ENCODE measurements around the gene AP3S2. TPM values are rescaled to one million over a fixed set of nuclear protein-coding genes. Genes with fewer than 3 reads are reported as not detected.

AP3S2 gene
- total and polyA plus RNA-seq, 2 of the 8 experiments (the other 6 are each of a cell fraction or from before 2014, with no cell fraction given), result 19.2 to 45.4 TPM

GRCh38 chr15:89928421-89928820, 34.6 kb upstream of the AP3S2 start:
- Histone ChIP-seq H3K18ac (ENCODE audit: extremely low read depth, low read length) (no peak overlapping the region), H3K79me1 (ENCODE audit: low read depth, low read length) (no peaks in the 10 kb centered on the region), H2BK20ac (ENCODE audit: low read length) (no peak overlapping the region), H3K14ac (ENCODE audit: insufficient read length) (no peak overlapping the region), H3K56ac (replicated peaks; ENCODE audit: insufficient read length, low read depth, low read length) (no peak overlapping the region), H2BK5ac (ENCODE audit: low read depth, low read length) (no peak overlapping the region), H2AFZ (ENCODE audit: low read length) (no peak overlapping the region), H4K5ac (ENCODE audit: insufficient read length, low read depth, low read length) (no peak overlapping the region), H2BK15ac (ENCODE audit: low read length) (no peak overlapping the region), H3K27me3 (replicated peaks in 1 of 4; ENCODE audit: control insufficient read depth in 3 of 4, extremely low read depth in 1 of 4, insufficient read depth in 3 of 4, low read length in 3 of 4) (no peaks in the 10 kb centered on the region), H3K4me2 (ENCODE audit: insufficient read depth in 1 of 2, low read depth in 2 of 2, low read length in 2 of 2) (no peak overlapping the region), H4K20me1 (replicated peaks in 1 of 2; ENCODE audit: control insufficient read depth in 1 of 2, insufficient read depth in 2 of 2, low read length in 2 of 2) (no peaks in the 10 kb centered on the region), H3K4ac (replicated peaks; ENCODE audit: insufficient read length, low read depth, low read length) (no peak overlapping the region), H3K36me3 (ENCODE audit: control insufficient read depth in 2 of 4, insufficient read depth in 4 of 4, low read length in 3 of 4) (no peaks in the 10 kb centered on the region), H3K23me2 (ENCODE audit: low read depth, low read length) (no peaks in the 10 kb centered on the region), H3K4me1 (replicated peaks in 1 of 4; ENCODE audit: control insufficient read depth in 3 of 4, insufficient read depth in 4 of 4, low read length in 3 of 4) (no peaks in the 10 kb centered on the region), H3K79me2 (ENCODE audit: control insufficient read depth in 1 of 2, insufficient read depth in 2 of 2, low read length in 2 of 2) (no peaks in the 10 kb centered on the region), H2AK5ac (ENCODE audit: low read depth, low read length) (no peak overlapping the region), H2BK12ac (ENCODE audit: low read depth, low read length) (no peak overlapping the region), H3K9ac (replicated peaks in 1 of 4; ENCODE audit: extremely low read depth in 1 of 4, low read depth in 3 of 4, low read length in 3 of 4) (no peak overlapping the region), H3K23ac (ENCODE audit: insufficient read length) (no peak overlapping the region), H3K27ac (ENCODE audit: low read depth, low read length) (no peak overlapping the region), H4K91ac (replicated peaks; ENCODE audit: insufficient read length, low read length) (no peak overlapping the region), H4K8ac (ENCODE audit: extremely low read depth, insufficient read depth, low read length) (no peak overlapping the region), H3K9me3 (ENCODE audit: insufficient read depth in 2 of 2, low read depth in 1 of 2, low read length in 1 of 2) (no peaks in the 10 kb centered on the region), H3K4me3 (ENCODE audit: extremely low read depth in 1 of 4, insufficient read depth in 2 of 4, low read depth in 3 of 4, low read length in 4 of 4) (no peak overlapping the region), H2BK120ac (replicated peaks; ENCODE audit: low read depth, low read length) (no peak overlapping the region)
- ChIA-PET CTCF (ENCODE audit: partially characterized antibody) (interaction anchor here (0.9 kb wide), 1 partner anchor 44 kb away, joined by 3 read pairs; no protein-coding TSS in a partner anchor), POLR2A (ENCODE audit: partially characterized antibody) (no interaction called here)
- TF ChIP-seq SAP30 (IDR thresholded peaks at IDR 0.05; ENCODE audit: insufficient read depth, insufficient replicate concordance, low read length), result no peak
- TF ChIP-seq USF2 (IDR thresholded peaks at IDR 0.05; ENCODE audit: low read length), result no peak
- no peak for TF ChIP-seq CHD2 (IDR thresholded peaks at IDR 0.05; ENCODE audit: low read length)
- no peak for TF ChIP-seq YY1 (IDR thresholded peaks at IDR 0.05; ENCODE audit: low read depth, low read length)
- no peak for TF ChIP-seq JUND (IDR thresholded peaks at IDR 0.05; ENCODE audit: low read length)
- TF ChIP-seq POLR2A (IDR thresholded peaks at IDR 0.05; ENCODE audit: control extremely low read depth in 1 of 2, low read depth in 2 of 2, low read length in 2 of 2), result no peak
- TF ChIP-seq BRCA1 (IDR thresholded peaks at IDR 0.05; ENCODE audit: low read depth, low read length), result no peak
- no peak for TF ChIP-seq SUZ12 (IDR thresholded peaks at IDR 0.05; ENCODE audit: low read length)
- TF ChIP-seq SIX5 (IDR thresholded peaks at IDR 0.05; ENCODE audit: low read depth, low read length), result no peak
- TF ChIP-seq RNF2 (IDR thresholded peaks at IDR 0.05; ENCODE audit: borderline replicate concordance, low read depth, low read length, missing control alignments, poor library complexity, severe bottlenecking), result no peak
- no peak for TF ChIP-seq SRF (IDR thresholded peaks at IDR 0.05; ENCODE audit: low read depth, low read length)
- TF ChIP-seq KDM4A (IDR thresholded peaks at IDR 0.05; ENCODE audit: low read depth, low read length, severe bottlenecking), result no peak
- no peak for TF ChIP-seq MAFK (IDR thresholded peaks at IDR 0.05; ENCODE audit: low read depth, low read length)
- FAIRE-seq (no peak), DNase-seq (ENCODE audit: low read depth in 1 of 2, low spot score in 2 of 2) (no peak)
- WGBS, 2 experiments (ENCODE audit: extremely low coverage in 1 of 2, insufficient coverage in 1 of 2, insufficient read length in 1 of 2, insufficient replicate concordance in 2 of 2, low coverage in 1 of 2, low lambda C conversion rate in 2 of 2, missing lambda C conversion rate in 1 of 2), result 93% methylated on average over 4 of the region's 4 CpGs; no CpG with 5 or more reads in 1 of the 2 experiments
